ENCODE measurements around the gene CISD3.
A peak's percentile ranks its signal among the peaks of the same experiment; 100 is the strongest.

CISD3 gene, protein sequence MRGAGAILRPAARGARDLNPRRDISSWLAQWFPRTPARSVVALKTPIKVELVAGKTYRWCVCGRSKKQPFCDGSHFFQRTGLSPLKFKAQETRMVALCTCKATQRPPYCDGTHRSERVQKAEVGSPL

DNA sequence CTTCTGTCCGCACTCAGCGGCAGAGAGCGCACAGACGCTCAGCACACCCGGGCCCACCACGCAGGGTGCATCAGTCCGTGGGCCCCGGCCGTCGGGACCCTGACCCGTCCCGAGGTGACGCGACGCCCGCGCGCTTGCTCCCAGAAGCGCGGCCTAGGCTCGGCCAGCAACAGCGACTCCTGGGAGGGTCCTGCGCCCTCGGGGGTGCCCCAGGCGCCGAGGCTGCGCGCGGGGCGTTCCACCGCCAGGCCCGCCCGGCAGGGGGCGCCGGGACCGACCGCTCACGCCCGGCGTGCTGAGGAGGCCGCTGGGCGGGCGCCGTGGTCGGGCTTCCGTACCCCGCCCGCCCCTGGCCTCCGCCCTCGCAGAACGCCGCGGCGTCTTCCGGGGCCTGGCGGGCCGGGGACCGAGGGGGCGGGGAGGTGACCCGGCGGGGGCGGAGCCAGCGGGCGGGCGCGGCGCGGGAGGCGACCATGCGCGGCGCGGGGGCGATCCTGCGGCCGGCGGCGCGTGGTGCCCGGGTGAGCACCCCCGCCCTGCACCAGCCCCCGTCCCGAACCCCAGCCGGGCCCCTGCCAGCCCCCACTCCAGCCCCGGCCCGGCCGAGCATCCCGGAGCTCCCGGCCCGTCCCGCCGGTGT is at the start of gene CISD3:
Gene CISD3, plus strand, starts transcription at position 456 of the 640 bp plus-strand sequence. Its CDS starts 18 bp downstream, at position 474.
- DNase-seq: peak; percentile 53

DNA sequence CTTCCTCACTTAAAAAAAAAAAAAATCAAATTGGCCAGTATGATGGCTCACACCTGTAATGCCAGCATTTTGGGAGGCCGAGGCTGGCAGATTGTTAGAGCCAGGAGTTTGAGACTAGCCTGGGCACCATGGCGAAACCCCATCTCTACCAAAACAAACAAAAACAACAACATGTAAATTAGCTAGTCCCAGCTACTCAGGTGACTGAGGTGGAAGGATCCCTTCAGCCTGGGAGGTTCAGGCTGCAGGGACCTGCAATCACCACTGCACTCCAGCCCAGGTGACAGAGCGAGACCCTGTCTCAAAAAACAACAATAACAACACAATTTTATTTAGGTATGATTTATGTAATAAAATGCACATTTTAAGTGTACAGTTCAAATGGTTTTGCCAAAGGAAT is 49.0 kb upstream of the CISD3 start:
- DNase-seq: no peak

DNA sequence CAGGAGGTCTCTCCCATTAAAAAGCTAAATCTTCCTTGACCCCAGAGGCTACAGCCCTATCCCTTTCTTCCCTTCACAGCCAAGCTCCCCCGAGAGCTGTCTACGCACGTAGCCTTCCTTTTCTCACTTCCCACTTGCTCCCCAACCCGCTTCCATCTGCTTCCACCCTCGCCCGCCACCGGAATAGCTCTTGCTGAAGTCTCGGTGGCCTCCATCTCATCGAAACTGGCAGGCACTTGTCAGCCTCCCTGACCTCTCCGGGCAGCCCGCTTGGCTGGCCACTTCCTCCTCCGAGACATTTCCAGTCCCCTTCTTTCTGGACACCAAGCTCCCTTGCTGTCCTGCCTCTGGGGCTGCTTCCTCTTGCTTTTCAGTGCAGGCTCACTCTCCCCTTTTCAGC is 44.6 kb upstream of the CISD3 start:
- DNase-seq: no peak

DNA sequence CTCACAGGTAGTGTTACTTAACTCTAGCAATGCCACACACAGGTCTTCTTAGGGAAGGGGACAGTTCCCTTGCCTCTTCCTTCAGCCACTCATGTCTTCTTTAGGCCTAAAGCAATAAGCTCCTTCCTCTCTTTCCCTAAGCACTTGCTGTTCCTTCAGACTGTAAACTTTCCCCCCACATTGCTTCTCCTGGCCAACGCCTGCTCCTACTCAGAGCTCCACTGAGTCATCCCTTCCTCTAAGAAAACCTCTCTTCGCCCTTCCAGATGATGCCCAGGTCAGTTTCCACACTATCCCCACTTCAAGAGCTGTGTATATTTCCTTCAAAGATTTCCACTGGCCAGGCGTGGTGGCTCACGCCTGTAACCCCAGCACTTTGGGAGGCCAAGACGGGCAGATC is 42.9 kb upstream of the CISD3 start:
- DNase-seq: no peak

DNA sequence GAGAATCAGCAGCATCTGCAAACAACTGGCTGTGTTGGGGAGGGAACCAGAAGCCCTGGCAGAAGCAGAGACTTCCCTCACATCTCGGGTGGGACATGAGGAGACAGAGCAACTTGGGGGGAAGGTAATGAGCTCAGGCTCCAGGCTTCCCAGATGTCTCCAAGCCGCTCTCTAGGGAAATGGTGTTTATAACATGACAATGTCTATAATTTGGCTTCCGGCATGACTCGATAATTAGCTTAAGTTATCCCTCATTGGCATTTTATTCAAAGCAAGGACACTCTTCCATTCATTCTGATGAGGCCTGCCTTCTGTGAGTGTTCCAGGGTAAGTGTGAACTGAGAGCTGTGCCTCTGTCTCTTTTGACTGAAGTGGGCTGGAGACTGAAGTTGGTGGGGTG is 39.8 kb upstream of the CISD3 start:
- DNase-seq: no peak

DNA sequence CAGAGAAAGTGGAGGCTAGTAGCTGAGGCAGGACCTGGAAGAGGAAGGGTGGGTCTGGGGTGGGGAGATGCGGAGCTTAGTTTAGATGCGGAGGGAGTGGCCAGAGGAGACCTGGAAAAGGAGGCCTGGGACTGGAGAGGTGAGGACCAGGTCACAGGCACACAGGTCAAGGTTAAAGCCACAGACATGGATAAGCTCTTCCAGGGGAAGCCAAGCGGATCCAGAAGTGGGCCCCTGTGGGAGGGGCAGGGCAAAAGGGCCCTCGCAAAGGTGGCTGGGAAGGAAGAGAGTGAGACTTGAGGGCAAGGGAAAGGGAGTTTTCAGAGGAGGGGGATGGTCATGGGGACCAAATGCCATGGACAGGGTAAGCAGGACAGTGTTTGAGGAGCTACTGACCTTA is 39.0 kb upstream of the CISD3 start:
- no peak for DNase-seq

DNA sequence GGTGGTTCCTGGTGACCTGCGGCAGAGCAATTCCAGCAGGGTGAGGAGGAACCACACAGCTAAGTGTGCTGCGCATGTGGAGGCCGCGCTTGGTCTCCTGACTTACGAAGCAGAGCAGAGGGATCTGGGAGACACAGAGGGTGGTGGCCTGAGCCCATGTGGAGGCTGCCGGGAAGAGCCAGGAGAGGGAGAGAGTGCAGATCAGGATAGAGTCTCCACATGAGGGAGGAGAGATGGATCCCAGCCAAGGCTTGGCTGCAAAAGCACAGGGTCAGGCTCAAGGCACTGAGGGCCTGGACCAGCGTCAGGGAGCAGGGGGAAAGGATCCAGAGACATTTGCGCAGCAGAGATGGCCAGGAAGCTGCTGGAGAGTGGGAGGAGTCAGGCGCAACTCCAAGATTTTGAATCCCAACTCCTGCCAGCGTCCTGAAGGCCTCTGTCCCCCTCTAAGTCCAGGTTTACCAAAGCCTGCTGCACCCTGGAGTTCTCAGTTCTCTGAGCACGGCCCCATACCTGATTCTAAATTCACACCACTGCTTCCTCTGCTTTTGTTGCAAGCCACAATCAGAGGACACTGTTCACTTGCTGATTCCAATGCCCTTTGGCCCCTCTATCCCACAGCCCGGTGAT is 36.3 kb upstream of the CISD3 start:
- no peak for DNase-seq

DNA sequence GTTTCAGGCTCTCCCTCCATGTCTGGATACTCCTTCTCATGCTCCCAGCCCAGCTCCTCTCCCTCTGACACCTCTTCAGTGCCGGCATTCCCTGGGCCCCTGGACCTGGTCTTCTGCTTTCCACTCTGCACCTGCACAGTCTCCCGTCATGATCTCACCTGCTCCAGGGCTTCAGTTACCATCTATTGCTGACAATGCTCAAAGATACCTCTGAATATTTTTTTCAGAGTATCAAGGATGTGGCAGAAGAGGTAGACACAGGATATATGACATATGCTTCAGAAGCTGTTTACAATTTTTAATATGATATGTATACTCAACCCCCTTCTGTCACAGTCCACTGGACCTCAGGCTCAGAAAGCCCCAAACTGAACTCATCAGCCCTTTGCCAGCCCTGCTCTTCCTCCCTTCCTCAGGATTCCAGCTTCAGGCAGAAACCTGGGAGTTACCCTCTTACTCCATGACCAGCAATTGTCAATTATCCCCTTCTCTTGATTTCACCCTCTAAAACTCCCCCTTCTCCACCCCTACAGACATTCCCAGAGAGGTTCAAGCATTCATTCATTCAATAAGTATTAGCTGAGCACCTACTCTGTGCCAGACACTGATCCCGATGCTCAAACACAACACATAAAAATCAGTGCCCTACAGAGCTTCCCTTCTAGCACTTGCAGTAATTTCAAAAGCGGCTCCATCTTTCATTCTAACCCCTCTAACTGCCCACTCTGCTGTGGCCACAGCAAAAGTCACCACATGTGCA is 32.9 kb upstream of the CISD3 start:
- DNase-seq: no peak

DNA sequence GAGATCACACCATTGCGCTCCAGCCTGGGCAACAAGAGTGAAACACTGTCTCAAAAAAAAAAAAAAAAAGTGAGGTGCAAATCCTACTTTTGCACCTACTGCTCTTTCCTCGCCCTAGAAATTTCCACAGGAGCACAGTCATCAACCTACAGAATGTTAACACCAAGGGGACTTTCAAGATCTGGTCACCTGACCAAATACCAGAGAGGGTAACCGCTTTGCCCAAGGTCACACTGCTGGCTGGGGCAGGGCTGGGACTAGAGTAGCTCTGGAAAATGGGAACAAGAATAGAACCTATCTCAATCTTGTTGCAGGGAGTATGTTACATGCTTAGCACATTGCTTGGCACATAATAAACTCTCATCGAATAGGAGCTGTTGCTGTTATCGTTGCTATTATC is 31.4 kb upstream of the CISD3 start:
- DNase-seq: no peak

DNA sequence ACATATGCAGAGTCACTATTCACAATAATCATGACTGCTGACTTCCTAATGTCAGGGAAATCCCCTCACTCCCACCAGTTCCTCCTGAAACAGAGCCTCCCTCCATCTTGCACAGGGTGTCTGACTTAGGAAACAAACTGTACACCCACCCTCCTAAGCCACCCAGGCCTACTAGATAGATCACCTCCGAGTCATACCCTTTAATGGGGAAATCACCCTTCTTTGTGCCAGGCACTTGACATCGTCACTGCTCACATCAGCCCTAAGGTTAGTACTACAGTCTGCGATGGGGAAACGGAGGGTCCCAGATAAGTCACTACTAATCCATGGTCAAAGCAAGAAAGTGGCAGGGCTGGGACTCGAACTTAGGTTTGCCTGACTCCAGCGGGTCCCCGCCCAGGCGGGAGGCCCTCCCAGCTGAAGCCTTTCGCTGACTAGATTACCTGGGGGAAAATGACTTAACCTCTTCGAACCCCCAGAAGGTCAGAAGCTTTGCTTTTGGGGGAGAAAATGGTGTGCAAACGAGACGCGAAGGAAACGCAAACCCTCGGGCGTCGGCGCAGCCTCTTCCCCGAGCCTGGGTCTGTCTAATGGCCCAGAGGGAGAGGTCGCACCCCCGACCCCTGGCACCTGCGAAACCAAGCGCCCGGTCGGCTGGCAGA is 28.5 kb upstream of the CISD3 start:
- no peak for DNase-seq

DNA sequence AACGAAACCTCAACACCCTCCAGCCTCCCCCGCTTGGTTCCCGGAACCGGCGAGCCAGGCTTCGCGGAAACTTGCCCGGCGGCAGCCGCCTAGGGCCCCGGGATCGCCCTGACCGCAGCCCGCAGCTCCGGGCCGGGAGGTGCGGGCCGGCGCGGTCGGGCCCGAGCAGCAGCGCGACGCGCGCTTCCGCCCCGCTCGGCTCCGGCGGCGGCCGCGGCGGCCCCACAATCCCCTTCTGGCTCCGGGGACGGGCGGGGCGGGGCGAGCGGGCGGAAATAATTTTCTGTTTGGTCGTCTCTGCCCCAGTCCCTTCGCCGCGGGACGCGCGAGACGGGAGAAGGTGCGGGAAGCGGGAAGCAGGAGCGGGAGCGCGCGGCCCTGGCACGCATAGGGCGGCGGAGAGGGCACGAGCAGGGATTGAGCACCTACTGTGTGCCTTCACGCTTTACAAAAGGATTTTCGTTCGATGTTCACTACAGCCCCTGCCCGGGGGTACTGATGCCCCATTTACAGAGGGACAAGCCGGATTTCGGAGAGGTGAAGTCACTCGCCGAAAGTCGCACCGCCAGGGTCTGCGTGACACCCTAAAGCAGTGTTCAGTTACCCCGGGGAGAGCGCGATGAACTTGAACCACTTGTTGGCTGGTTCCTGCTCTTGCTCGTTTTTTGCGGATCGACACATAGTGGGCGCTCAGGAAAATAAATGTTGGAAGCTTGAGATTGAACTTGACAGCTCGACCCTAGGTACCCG is 27.8 kb upstream of the CISD3 start:
- peak; percentile 38 for DNase-seq

DNA sequence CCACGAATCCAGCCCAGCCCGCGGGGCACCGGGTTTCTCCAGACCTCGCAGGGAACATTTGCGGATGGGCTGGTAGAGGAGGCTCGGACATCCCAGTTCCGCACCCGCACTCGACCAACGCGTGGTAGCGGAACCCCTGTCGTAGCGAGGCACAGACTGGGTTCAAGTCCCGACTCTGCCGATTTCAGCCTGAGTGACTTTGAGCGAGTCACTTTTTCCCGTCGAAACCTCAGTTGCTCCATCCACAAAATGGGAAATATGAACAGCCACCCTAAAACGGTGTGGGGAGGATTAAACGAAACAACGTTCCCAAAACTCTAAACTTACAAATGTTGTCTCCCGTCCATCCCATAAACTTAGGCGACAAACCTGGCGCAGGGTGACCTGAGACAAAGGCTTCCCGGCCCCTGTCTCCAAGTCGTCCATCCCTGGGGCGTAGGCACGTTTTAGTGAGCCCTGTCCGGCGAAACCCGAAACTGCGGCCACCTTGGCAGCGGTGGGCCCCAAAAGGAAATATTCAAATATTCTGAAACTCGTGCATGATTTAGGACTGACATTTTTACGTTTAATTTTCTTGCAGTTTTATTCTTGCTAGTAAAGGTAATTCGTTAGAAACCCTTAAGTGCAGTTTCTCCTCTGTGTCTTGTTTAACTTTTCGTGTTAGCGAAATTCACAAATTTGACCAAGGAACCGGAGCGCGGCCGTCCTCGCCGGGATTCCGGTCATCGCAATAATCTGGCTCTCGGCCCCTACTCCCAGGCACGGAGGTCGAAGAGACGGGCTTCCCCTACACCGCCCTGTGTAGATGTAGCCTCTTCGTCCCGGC is 27.0 kb upstream of the CISD3 start:
- DNase-seq: no peak

DNA sequence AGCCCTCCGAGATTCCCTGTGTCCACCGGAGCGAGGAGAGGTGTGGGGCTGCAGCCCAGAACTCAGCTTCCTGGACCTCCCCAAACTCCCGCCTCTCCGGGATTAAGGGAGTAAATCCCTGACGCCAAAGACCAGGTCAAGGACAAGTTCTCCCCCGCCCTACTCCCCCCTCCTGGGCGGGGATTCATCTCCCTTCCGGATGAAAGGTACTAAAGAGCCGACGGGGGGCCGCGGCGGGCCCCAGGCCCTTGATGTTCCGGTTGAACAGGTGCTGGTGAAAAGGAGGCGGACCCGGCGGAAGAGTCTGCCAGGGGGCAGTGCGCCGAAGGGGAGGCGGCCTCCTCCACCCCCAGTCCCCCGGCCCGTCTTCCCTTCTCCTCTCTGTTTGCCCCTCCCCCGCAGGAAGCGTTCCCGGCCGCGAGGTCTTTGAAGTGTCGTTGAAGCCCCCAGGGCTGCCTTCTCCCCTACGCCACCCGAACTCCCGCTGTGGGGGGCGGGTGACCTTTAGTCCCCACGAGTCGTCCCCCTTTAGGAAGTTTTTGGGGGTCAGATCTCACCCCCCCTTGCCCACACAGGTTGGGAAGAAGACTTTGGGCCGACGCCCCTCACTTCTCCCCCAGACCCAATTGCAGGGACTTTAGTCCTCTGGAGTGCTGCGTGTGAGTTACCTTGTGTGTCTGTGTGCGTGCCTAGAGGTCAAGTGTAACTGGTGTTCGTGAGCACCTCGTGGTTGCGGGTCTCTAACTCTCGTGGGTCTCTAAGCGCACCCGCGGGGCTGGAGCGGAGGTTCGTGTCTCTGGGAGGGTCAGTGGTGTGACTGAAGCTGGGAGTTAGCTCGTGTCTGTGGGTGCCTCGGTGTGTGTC is 26.2 kb upstream of the CISD3 start:
- peak; percentile 30 for DNase-seq

DNA sequence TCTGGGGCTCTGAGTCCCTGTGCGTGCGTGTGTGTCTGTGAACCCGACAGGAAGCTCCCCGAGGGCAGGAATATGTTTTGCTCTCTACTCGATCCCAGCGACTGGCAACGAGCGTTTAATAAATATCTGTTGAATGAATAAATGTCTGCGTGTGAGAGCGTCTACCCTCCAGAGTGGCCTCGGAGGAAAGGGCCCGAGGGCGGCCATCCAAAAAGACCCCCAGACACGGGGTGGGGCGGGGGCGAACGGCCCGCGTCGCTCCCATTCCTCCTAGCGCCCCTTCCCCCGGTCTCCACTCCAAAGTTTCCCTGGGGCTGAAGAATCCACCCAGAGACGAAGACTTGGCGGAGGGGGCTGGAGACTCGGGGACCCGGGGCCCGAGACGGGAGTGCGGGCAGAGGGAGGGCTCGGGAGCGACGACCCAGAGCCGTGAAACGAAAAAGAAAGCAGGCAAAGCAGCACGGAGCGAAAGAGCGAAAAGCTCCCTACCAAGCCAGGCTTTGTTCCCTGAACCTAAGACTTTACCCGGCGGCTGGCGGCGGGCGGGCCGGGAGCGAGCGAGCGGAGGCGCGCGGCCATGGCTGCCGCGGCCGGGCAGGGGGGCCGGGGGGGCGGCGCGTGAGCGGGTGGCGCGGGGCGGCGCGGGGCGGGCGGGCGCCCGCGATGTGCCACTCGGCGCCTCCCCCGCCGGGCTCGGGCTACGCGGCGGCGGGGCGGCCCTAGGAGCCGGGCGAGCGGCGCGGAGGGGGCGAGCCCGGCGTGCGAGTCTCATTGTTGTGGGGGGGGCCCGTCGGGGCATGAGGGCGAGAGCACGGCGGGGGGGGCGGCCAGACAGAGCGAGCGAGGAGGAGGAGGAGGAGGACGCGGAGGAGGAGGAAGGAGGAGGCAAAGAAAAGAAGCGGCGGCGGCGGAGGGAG is 25.3 kb upstream of the CISD3 start, which contains the start of gene MLLT6:
Gene MLLT6, plus strand, starts transcription at position 668 of the 917 bp plus-strand sequence. CDS start 360 bp downstream, outside the sequence.
- peak; percentile 36 for DNase-seq

DNA sequence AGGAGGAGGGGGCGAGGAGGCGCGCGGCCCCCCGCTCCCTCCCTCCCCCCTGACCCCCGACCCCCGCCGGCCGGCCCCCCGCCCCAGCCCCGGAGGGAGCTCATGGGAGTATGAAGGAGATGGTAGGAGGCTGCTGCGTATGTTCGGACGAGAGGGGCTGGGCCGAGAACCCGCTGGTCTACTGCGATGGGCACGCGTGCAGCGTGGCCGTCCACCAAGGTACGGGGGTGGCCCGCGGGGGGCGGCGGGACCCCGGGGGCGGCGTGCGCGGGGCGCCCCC is 24.7 kb upstream of the CISD3 start:
- DNase-seq: no peak

DNA sequence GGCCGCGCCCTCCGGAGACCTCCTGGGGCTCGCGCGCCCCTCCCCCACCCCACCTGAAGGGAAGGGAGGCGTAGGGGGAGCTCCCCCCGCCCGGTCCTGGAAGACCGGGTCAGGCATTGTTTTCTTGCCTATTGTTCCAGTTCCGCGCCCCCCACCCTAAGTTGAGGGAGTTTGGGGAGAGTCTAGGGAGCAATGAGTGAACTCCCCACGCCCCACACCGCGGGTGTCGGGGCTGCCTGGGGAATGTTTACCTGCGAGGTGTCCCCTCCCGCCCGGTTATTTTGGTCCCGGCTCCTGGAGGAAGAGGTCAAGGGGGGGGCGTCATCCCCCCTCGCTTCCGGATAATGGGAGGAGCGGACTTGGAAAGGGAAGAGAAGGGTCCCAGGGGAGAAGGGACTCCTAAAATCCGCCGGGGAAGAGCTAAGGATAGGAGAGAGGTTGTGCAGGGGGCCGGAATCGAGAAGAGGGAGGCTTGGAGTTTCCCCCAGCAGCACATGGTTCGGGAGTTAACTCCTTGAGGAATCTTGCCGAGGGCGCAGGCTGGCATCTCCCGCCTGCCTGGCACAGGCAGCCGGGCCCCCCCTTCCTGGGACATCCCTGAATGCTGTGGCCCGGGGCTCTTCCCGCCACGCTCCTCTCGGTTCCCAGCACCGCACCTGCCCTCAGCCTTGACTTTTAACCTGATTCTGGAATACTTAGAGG is 24.2 kb upstream of the CISD3 start:
- DNase-seq: peak; percentile 29

DNA sequence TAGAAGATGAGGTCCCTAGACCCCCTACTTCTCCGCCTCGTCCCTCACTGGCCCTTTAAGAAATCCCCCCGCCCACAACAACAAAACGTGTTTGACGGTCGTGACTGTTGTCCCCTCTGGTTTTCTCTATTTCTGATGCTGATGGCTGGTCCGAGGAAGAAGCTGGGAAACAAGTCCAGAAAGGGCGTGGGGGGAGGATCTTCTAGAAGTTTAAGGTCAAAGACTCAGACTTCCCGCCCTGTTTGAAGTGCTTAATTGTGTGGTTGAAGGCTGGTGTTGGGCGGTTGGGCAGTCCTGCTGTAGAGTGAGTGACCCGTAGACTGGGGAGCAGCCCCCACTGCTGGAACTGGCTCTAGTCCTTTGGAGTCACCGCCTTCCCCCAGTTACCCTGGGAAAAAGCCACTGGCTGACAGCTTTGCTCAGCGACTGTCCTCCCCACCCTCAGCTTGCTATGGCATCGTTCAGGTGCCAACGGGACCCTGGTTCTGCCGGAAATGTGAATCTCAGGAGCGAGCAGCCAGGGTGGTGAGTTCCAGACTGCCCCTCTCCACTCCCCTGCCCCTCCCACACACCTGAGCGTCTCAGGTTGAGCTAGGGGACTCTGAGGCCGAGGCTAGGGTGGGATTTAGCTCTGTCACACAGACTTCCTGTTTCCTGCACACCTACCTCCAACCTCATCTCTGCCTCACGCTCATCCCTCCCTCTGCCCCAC is 23.5 kb upstream of the CISD3 start:
- no peak for DNase-seq

DNA sequence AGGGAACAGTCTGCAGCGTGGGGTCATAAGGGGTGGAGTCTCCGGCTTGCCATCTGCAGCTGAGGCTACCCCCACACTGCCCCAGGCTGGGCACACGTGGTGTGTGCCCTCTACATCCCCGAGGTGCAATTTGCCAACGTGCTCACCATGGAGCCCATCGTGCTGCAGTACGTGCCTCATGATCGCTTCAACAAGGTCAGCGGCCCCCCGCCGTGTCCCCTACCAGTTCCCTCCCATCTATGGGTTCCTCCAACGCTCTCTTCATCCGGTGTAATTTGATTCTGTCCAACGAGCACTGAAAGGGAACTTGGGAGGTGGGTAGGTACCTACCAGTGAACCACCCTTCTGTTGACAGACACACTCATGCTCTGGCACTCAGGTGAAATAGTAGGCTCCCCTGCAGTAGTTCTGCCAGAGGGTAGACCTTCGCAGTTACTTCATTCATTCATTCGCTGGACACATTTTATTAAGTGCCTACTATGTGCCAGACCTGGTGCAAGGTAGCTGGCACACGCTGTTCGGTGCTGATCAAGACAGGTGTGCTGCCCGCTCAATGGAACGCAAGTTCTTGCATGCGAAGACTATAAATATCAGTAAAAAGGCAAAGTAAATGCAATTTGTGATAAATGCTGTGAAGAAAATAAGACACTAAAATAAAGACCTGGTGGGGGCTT is 22.3 kb upstream of the CISD3 start:
- DNase-seq: no peak
